ENCODE measurements around the gene CCDC54.
A peak's percentile ranks its signal among the peaks of the same experiment; 100 is the strongest.

CCDC54 gene

DNA sequence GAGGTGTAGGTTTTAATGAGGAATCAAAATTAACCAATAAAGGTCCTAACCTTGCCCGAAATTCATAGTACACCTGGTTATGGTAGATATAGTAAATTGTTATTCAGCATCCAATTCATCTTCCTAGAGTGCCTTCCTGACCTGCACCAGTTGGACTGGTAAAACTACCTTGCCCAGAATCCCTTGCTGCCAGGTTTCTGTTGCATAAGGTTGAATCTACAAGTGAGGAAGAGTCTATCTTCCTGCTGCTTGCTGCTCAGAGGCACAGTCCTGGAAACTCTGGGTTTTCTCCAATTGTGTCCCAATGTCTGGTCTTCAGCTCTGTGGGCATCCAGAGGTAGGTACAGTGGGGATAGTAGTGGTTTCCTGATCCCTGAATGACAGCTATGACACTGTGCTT lies 17.3 kb downstream of the CCDC54 start:
- no peak for DNase-seq

DNA sequence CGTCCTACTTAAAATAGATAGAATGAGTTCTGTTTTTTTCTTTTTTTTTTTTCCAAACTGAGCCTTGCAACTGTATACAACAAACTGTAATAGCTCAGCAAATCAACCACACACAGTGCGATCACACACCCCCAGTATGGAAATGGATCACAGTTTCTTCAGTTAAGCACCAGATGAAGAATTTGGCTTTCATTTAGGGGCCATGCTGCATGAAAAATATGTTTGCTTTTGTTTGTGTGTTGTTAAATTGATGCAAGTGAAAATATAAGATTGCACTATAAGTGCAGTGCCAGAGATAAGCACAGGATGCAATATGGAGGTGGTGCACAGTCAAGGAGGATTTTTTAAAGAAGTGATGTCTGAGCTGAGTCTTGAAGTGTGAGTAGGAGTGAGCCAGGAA lies 17.8 kb downstream of the CCDC54 start:
- DNase-seq, result no peak

DNA sequence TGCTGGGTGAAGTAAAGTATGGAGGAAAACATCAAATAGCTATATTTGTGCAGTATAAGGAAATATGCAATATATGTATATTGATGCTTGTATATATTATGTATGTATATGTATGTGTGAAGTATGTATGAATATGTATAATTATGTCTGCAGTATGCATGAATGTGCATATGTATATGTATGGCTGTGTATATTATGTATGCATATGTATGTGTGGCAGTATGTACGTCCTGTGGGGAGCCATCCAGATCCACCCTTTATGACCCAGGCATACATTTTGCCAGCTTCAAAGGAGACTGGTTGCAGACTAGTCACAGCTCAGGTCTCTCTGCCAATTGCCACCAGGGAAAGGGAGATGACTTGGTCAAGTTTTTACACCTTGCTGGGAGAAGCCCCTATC lies 24.1 kb downstream of the CCDC54 start:
- DNase-seq, result no peak

DNA sequence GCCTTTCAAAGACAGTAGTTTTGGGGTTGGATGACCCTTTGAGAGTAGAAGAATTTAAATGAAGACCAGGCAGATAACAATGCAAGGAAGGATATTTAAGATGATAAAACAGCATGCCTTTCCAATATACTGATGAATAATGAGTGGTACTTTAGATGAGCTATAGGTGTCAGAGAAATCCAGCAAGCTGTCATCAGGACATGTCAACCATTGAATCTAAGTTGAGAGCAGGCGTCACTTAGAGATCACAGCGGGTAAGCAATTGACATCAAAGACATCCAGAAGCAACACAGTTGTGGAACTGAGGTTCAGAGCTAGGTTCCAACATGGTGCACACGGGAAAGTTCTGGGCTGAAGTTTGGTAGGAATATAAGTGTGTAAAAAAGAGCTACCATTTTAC lies 25.0 kb downstream of the CCDC54 start:
- no peak for DNase-seq

DNA sequence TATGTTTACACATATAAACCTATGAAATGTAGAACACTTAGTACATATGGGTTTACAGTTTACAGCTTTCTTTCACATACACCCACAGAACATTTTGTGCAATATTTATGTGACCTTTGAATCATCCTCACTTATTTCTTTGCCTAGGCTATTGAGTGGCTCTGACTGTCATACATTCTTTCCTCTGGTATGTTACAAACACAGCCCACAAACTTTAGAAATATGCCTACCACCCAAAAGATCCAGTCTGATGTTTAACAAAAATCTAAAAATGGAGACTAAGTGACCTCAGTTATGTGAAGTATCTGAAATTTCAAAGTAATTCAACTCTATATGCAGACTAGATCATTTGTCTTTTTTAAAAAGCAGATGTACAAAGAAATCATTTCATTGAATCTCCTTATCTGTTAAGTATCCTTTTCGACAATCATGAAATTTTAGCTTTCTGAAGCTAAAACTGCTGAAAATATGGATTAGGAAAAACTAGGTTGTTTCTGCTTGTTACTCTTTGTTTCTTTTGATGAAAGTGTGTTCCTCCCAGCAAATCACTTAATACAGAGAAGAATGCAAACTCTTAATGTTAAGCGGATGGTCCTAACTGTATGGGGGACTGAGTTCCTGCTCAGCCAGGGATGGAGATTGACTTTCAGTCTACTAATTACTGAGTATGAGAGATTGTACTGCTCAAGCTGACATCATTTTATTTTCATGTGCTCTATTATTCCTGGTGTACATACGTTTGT lies 27.7 kb downstream of the CCDC54 start:
- no peak for DNase-seq

DNA sequence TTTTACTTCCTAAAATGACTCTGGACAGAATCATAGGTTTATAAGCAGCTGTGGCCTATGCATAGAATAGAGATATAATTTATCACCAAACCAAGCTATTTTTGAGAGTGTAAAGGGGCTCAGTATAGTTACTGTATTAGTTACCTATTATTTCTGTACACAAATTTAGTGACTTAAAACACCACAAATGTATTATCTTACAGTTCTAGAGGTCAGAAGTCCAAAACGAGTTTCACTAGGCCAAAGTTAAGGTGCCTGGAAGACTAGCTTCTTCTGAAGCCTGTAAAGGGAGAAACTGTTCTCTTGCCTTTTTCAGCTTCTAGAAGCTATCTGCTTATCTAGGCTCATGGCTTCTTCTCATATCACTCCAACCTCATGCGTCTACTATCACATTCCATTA lies 30.1 kb downstream of the CCDC54 start:
- DNase-seq, result peak; percentile 26

DNA sequence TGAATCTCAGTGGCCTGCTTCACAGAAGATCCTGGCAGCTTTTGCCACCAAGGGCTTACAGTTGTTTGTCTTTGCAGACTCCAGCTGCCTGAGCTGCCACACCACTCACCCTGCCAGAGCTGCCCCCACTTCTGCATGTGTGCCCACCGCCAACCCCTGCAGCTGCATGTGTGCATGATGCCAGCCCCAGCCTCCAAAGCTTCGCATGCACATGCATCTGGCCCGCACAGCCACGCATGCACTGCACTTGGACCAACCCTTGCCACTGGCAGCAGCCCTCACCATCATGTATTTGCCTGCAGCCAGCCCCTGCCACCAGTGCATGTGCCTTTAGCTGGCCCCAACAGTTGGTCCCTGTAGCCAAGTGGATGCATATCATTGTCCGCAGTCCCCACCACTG lies 31.3 kb downstream of the CCDC54 start:
- no peak for DNase-seq

DNA sequence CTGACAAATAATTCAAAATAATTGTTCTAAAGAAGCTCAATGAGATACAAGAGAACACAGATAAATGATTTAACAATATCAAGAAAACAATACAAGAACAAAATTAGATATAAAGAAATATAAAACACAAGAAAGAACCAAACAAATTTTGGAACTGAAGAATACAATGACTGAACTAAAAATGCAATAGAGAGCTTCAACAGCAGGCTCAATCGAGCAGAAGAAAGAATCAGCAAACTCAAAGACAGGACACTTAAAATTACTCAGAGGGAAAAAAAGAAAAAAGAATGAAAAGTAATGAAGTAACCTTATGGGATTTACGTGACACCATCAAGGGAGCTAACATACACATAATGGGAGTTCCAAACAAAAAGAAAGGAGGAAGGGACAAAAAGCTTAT lies 32.1 kb downstream of the CCDC54 start:
- no peak for DNase-seq

DNA sequence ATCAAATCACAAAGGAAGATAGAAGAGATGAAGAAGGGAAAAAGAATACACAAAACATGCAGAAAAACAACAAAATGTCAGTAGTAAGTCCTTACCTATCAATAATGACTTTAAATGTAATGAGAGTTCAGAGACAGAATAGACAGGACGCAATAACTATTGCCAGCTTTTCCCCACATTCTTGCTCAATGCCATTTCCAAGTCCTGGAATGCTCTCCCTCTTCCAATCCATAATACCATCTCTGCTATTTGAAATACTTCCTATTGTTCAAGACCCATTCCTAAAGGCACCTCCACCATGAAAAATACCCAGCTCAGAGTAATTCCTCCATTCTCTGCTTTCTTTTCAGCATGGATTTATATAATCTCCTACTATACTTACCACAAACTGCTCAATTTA lies 33.4 kb downstream of the CCDC54 start:
- no peak for DNase-seq

DNA sequence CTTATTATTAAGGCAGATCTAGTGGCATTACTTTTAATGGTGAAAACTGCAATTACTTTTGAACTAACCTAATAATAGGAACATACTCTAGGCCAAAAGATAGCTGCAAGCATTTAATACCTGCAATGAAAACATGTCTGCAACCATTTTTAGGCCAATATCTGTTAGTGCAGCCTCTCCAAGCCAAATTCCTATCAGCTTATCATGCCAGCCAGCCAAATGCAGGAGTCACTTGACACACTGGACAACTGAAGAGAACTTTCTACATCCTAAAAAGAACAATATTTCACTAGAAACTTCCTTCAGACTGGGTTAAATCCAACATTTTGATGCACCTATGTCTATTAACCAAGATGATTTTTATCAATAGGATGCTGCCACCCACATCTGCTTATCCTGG lies 33.8 kb downstream of the CCDC54 start:
- DNase-seq, result peak; percentile 75

DNA sequence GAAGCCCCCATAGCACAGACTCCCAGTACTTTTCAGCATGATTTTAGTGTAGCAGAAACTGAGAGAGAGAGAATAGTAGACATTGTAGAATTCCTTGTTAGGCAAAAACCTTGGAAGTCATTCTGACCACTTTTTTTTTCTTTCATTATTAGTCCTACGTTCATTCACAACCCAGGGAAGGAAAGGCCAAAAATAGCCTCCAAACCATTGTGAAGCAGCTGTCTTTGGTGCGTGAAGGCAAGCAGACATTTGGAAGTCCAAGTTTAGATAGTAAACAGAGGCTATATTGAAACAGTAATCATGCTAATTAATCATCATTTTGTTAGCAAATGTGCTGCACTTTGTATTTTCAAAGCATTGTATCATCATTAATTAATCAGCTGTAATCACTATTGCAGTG lies 34.5 kb downstream of the CCDC54 start:
- no peak for DNase-seq

DNA sequence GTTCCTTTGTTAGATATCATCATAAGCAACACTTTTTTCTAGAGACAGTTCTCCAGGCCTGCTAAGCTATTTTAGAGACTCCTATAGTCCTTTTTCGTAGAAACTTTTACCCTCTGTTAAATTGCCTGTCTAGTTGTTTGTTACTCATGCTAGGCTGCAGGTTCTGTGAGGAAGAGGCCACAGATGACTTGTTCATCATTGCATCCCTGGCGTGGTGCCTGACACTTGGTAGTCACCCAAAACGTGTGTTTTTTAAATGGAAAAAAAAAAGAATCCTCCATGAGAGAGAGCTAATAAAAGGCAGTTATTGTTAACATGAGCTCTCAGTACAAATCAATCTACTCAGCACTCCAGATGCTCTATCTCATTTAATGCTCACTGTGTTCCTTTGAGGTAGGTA lies 35.1 kb downstream of the CCDC54 start:
- DNase-seq, result no peak

DNA sequence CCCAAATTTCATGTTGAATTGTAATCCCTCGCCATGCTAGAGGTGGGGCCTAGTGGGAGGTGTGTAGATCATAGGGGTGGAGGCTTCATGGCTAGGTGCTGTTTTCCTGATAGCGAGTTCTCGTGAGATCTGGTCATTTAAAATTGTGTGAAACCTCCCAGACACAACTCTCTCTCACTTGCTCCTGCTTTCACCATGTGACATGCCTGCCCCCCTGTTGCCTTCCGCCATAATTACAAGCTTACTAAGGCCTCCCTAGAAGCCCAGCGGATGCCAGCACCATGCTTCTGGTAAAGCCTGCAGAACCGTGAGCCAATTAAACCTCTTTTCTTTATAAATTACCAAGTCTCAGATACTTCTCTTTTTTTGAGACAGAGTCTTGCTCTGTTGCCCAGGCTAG lies 36.0 kb downstream of the CCDC54 start:
- DNase-seq, result no peak

DNA sequence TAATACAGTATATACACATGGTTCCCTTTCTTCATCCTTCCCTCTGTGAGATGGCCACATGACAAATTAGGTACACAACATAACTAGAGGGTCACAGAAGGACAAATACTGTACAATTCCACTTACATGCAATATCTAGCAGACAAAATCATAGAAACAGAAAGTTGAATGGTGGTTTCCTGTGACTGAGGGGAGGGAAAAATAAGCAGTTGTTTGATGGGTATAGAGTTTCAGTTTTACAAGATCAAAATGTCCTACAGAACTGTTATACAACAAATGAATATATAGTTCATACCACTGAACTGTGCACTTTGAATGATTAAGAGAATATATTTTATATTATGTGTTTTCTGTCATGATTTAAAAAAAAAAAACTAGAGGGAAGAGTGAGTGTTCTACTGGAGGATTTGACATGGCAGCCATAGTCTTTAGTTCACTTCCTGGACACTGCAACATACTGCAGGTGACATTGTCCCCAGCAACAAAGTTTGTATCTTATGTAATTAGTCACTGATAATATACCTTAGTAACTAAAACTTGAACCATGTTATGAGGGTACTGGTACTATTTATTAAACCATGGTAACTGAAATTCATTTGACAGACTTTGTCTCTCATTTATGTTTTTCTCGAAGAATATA lies 37.2 kb downstream of the CCDC54 start:
- no peak for DNase-seq

DNA sequence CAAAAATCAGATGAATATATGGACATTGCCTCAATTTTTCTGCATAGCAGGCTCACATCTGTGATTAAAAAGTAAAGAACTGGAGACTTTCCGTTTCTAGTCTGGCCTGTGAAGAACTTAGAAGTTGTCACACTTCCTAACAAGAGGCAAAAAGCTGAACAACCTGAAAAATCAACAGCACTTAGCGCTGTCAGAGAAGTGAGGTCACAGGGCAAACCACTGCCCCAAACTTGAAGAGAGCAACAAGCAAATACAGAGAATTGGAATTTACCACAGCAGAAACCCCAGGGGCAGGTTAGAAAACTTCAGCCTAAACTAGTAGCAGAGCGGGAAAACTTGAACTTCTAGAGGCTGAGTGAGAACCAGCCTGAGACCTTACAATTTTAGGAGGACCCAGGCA lies 38.9 kb downstream of the CCDC54 start:
- DNase-seq, result no peak

DNA sequence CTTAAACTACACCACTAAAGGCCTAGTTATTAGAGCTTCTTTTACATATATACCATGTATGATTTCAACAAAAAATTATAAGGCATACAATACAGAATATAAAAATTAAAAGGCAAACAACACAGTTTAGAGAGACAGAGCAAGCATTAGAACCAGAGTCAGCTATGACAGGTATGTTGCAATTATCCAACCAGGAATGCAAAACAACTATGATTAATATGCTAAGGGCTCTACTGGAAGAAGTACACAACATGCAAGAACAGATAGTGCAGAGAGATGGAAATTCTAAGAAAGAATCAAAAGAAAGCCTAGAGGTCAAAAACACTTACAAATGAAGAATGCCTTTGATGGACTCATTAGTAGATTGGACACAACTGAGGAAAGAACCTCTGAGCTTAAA lies 39.6 kb downstream of the CCDC54 start:
- no peak for DNase-seq

DNA sequence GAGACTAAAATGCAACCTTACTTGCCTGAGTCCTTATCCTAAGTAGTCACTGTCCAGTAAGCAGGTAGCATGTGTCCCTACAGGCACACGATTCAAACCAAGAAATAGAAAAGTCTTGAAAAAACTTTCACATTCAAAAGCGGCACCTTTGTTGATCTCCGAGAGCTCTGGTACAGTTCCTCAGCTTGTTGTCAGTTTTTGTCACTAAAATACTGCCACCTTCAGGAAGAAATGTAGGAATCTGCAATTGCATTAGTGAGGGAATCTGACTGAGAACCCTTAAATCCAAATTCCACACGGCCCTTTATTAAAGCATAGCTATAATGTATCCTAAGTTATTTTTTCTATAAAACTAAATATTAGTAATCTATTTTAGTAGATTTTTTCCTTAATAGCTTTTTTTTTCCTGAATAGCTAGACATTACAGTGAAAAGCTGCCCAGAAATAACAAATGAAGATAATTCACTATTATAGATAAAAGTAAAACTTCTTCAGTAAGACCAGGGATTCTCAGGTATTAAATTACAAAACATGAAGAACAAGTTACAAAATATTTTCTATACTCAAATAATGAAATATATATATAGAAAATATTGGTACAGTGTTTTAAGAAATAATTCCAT lies 44.0 kb downstream of the CCDC54 start:
- peak; percentile 85 for DNase-seq

DNA sequence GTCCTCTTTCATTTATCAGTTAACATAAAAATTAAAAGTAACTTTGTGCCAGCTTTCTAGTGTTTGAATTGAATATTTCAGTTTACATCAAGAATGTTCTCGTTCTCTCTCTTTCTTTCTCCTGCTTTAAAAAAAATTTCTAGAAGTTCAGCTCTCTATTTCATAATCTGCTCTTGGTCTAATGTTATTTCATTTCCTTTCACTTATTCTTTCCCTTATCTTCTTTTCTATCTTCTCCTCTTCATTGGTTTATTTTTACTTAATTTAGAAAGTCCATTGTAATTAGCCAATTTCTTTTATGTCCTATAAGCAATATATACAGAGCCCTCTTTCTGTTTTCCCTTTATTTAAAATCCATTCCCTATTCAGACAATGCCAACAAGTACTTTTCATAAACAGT lies 44.6 kb downstream of the CCDC54 start:
- DNase-seq, result no peak

DNA sequence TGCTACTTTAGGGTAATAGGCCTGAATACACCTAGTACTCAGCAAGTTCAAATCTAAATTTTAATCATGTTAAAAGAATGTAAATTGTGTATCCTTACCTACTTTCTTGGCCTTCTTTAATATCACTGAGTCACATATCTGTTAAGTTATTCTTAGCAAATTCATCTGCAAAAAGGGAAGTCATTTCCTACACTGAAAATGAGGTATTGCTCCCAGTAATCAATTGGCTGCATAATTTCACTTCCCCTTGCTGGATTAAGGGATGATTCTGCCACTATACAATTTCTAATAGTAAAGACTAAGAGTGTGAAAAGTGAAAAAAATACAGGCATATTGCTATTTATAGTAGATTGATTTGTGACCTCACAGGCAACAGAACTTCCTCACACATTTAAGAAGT lies 47.8 kb downstream of the CCDC54 start:
- no peak for DNase-seq

DNA sequence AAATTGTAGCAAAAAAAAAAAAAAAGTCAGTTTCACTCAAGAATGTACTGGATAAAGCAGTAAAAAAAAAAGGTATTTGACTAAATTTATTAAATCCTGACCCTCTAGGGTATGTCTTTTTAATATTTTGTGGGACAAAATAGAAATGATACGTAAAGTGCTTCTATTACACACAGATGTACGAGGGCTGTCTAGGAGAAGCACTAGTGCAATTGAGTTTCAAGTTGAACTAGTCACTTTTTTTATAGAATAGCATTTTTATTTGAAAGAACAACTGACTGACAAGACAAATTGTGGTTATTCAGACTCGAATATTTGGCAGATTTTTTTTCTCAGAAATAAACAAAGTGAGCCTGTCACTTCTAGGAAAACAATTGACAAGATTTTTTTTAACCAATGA lies 49.0 kb downstream of the CCDC54 start:
- no peak for DNase-seq
